Cardiac fibroblast (primary cell): ENCODE results near the gene KANSL3.

ENCODE experiments used
- DNase-seq, 2 donors: peaks; one replicate each; pipeline versions ENCODE4 v3.0.0 to v3.0.0-alpha.2; 2010; ENCODE audit warnings: low read depth in 2 of 2
- H3K4me3 ChIP-seq, 2 donors: replicated peaks in 1 of 2; 1 replicate in 1 of 2; 2 replicates in 1 of 2; pipeline ENCODE4 v1.5.1; 2011; ENCODE audit warnings: low read depth in 2 of 2, low read length in 2 of 2, mild to moderate bottlenecking in 2 of 2, moderate library complexity in 1 of 2
- TF ChIP-seq, protein P1 (sequence below): IDR thresholded peaks from one replicate; pipeline ENCODE4 v1.5.1; 2011; ENCODE audit warnings: low read depth, mild to moderate bottlenecking, low read length, inconsistent platforms

The KANSL3 gene

DNA sequence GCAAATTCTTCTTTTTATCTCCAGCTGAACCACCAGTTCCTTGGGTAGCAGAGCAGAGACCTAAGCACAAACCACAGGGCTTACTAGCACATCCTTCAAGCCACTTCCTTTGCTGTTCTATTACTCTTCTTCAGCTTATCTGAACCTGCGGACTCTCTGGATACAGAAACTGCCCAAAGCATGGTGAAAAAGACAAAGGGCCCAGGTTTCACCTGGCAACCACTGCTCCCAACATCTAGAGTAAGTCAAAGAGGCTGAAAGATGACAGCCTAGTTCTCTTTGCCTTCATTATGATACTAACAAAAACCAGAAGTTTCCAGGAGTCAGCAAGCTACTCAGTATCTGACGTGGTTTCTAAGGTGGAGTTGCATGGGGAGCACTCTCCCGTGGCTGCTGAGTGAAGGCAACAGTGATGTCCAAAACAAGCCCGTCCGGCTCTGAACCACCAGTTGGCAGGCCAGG lies 43.4 kb downstream of the KANSL3 start:
- no peak for DNase-seq
- H3K4me3 ChIP-seq = no peak overlapping the region
- TF ChIP-seq, protein P1, sequence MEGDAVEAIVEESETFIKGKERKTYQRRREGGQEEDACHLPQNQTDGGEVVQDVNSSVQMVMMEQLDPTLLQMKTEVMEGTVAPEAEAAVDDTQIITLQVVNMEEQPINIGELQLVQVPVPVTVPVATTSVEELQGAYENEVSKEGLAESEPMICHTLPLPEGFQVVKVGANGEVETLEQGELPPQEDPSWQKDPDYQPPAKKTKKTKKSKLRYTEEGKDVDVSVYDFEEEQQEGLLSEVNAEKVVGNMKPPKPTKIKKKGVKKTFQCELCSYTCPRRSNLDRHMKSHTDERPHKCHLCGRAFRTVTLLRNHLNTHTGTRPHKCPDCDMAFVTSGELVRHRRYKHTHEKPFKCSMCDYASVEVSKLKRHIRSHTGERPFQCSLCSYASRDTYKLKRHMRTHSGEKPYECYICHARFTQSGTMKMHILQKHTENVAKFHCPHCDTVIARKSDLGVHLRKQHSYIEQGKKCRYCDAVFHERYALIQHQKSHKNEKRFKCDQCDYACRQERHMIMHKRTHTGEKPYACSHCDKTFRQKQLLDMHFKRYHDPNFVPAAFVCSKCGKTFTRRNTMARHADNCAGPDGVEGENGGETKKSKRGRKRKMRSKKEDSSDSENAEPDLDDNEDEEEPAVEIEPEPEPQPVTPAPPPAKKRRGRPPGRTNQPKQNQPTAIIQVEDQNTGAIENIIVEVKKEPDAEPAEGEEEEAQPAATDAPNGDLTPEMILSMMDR = no peak

DNA sequence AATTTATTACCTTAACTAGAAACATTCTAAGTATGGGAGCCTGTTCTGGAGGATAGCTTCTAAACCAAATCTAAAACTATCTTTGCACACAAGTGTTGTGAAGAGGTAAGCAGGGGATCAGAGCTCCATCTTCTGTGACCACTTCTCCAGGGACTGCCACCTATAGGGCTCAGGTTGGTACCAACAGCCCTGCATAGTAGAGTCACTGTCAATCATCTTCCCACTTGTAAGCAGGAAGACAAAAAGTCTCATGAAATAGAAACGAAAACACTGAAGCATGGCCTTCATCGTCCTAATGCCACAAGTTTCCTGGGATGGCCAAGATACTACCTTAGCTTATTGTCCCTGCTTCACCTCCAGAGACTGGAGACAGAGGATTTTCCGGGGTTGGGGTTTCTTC lies 43.8 kb downstream of the KANSL3 start:
- no peak overlapping the region for H3K4me3 ChIP-seq

DNA sequence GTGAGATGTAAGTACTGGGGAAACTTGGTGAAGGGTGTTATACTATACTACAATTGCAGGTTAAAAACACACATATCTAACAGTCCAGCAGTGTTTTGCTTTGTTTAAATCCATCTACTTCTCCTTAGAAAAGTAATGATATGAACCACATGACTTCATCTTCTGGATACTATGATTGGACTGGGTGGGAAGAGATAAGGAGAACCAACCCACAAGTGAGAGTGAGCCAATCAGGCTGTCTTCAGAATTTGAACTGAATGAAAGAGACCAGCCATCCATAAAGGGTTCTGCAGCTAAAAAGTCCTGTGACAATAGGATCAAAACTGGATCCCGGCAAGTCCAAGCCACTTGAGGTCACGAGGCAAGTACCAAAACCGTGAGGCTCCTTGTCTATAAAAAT lies 46.6 kb downstream of the KANSL3 start:
- DNase-seq = no peak
- TF ChIP-seq, protein P1 = no peak
- H3K4me3 ChIP-seq = no peak overlapping the region

More for the DNA sequence above, 43.8 kb downstream of the KANSL3 start:
- TF ChIP-seq, protein P1 = no peak
- no peak for DNase-seq

DNA sequence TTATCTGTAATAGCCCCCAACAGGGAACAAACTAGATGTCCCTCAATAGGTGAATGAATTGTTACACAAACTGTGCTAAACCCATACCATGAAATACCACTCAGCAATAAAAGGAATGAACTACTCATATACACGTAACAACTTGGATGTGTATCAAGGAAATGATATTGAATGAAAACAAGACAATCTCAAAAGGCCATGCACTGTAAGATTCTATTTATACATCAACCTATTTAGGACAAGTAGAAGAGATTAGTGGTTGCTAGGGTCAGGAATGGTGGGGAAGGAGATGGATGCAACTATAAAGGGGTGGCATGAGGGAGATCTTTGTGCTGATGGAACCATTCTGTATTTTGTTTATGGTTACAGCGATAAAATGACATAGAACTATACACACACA lies 47.1 kb downstream of the KANSL3 start:
- peak in 1 of 2 donors; percentile 35 for DNase-seq
- H3K4me3 ChIP-seq = no peak overlapping the region
- TF ChIP-seq, protein P1 = no peak

DNA sequence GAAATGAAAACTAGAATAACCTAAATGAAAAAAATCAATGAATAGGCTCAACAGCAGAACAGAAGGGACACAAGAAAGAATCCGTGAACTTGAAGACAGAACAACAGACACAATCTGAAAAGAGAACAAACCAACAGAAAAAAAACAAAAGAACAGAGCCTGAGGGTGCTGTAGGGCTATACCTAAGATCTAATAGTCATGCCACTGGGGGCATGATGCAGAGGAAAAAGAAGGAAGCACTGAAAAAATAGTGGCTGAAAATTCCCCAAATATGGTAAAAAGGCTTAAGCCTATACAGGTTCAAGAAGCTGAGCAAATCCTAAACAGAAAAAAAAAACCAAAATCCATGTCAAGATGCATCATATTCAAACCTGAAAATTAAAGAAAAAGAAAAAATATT lies 50.3 kb downstream of the KANSL3 start:
- DNase-seq = no peak
- TF ChIP-seq, protein P1 = no peak
- no peak overlapping the region for H3K4me3 ChIP-seq

DNA sequence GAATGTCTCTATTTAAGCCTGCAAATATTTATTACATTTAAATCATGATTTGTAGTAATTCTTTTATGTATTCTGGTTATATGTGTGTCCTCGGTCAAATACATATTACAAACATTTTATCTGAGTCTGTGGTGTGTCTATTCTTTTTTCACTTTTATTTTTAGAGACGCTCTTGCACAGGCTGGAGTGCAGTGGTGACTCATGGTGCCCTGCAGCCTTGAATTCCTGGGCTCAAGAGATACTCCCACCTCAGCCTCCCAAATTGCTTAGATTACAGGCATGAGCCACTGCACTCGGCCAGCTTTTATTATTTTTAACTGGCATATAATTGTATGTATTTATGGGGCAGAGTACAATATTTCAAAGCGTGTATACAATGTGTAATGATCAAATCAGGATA lies 54.1 kb downstream of the KANSL3 start:
- peak; percentile 32 to 43 for DNase-seq
- TF ChIP-seq, protein P1 = no peak
- H3K4me3 ChIP-seq = no peak overlapping the region

DNA sequence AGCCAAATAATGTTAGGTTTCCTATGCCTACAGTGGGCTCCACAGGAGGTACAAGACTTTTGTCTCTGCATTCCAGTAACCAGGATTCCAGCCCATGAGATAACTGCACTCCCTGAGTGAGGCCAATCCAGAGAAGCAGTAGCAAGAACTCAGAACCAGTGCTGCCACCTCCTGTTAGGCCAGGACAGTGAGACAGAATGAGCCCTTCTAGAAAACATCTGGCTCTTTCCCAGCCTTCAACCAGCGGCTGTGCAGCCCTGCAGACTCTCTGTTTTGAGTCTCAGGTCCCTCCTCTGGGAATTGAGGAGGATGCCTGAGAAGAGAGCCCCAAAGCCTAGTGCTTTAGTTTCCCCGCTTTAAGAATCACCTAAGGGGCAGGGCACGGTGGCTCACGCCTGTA lies 57.3 kb downstream of the KANSL3 start:
- DNase-seq = peak in 1 of 2 donors; percentile 39
- no peak overlapping the region for H3K4me3 ChIP-seq
- TF ChIP-seq, protein P1 = peak; percentile 47
